Lung microvascular endothelial cell (primary cell): ENCODE measurements around the gene CPB2. TPM values are rescaled to one million over a fixed set of nuclear protein-coding genes. Genes with fewer than 3 reads are reported as not detected.

Source experiments
- DNase-seq, 2 donors: peaks; one replicate each; pipeline versions ENCODE4 v3.0.0 to v3.0.0-alpha.2; 2010; ENCODE audit warnings: low read depth in 2 of 2
- total RNA-seq: library from RNA; depleted of rRNA; stranded (reverse); fragments of >200 nt; gene quantifications from 2 replicates; pipeline ENCODE4 v1.2.1, GENCODE V29; 2014

CPB2 gene
- total RNA-seq, 1 donor from 2014 or later, result not detected

- peak; percentile 31 to 50 for DNase-seq
Observed at GRCh38 chr13:46100191-46100815, 4.5 kb downstream of the CPB2 start.

GRCh38 chr13:46097663-46098062 is 7.2 kb downstream of the CPB2 start:
- DNase-seq, result no peak

GRCh38 chr13:46097015-46097414 is 7.8 kb downstream of the CPB2 start:
- no peak for DNase-seq

GRCh38 chr13:46094478-46094877 is 10.4 kb downstream of the CPB2 start:
- no peak for DNase-seq

- DNase-seq, result no peak
Observed at GRCh38 chr13:46088821-46089562, 15.8 kb downstream of the CPB2 start.

GRCh38 chr13:46087481-46087880 is 17.4 kb downstream of the CPB2 start:
- no peak for DNase-seq

GRCh38 chr13:46086985-46087384 is 17.8 kb downstream of the CPB2 start:
- DNase-seq, result no peak

GRCh38 chr13:46086421-46086922 is 18.4 kb downstream of the CPB2 start:
- DNase-seq, result no peak

- DNase-seq, result no peak
Observed at GRCh38 chr13:46085737-46086136, 19.1 kb downstream of the CPB2 start.

- DNase-seq, result no peak
Observed at GRCh38 chr13:46082324-46082723, 22.5 kb downstream of the CPB2 start.

GRCh38 chr13:46079770-46080169 is 25.1 kb downstream of the CPB2 start:
- no peak for DNase-seq

- DNase-seq, result no peak
Observed at GRCh38 chr13:46077265-46077664, 27.6 kb downstream of the CPB2 start.

- no peak for DNase-seq
Observed at GRCh38 chr13:46076827-46077226, 28.0 kb downstream of the CPB2 start.

- no peak for DNase-seq
Observed at GRCh38 chr13:46075811-46076210, 29.0 kb downstream of the CPB2 start.

GRCh38 chr13:46071590-46072249 is 33.1 kb downstream of the CPB2 start:
- DNase-seq, result no peak

GRCh38 chr13:46063292-46063691 is 41.5 kb downstream of the CPB2 start:
- no peak for DNase-seq

- DNase-seq, result peak in 1 of 2 donors; percentile 35
Observed at GRCh38 chr13:46062185-46062584, 42.6 kb downstream of the CPB2 start.

- DNase-seq, result no peak
Observed at GRCh38 chr13:46059405-46059804, 45.4 kb downstream of the CPB2 start.

GRCh38 chr13:46058268-46058667 is 46.6 kb downstream of the CPB2 start:
- no peak for DNase-seq

GRCh38 chr13:46057256-46058015 is 47.4 kb downstream of the CPB2 start:
- no peak for DNase-seq

GRCh38 chr13:46053162-46054012 is 51.4 kb downstream of the CPB2 start:
- DNase-seq, result no peak
